SIG-M5 treated with dmso at 0.1 percent for 504 hours (cell line): ENCODE measurements around the gene KCNG4.
"Not testable (repeated sequence)": the region's sequence is repeated elsewhere in the genome, so short reads cannot be mapped to it uniquely, and the experiment has no call there.

Source experiments
- DNase-seq: peaks from one replicate; lab custom pipeline; 2025; ENCODE audit not compliant: unreplicated experiment; lab: John Stamatoyannopoulos, UW

Gene KCNG4

GRCh38 chr16:84237994-84238750 is 1.6 kb downstream of the KCNG4 start:
- no peak for DNase-seq

- DNase-seq = no peak
These were observed 3.1 kb downstream of the KCNG4 start for GRCh38 chr16:84236671-84237070.

GRCh38 chr16:84234321-84235241 is 5.2 kb downstream of the KCNG4 start:
- no peak for DNase-seq

GRCh38 chr16:84233748-84234147 is 6.1 kb downstream of the KCNG4 start:
- no peak for DNase-seq

- no peak for DNase-seq
These were observed 6.8 kb downstream of the KCNG4 start for GRCh38 chr16:84232969-84233368.

GRCh38 chr16:84232060-84232459 is 7.8 kb downstream of the KCNG4 start:
- no peak for DNase-seq

GRCh38 chr16:84229471-84229870 is 10.3 kb downstream of the KCNG4 start:
- no peak for DNase-seq

GRCh38 chr16:84228256-84228838 is 11.5 kb downstream of the KCNG4 start:
- no peak for DNase-seq

- no peak for DNase-seq
These were observed 12.3 kb downstream of the KCNG4 start for GRCh38 chr16:84227548-84227947.

GRCh38 chr16:84226026-84226425 is 13.8 kb downstream of the KCNG4 start:
- DNase-seq = no peak

- no peak for DNase-seq
These were observed 14.2 kb downstream of the KCNG4 start for GRCh38 chr16:84225571-84225970.

GRCh38 chr16:84225126-84225525 is 14.7 kb downstream of the KCNG4 start:
- no peak for DNase-seq

- no peak for DNase-seq
These were observed 15.3 kb downstream of the KCNG4 start for GRCh38 chr16:84224554-84224953.

- DNase-seq = no peak
These were observed 16.4 kb downstream of the KCNG4 start for GRCh38 chr16:84223456-84223855.

- no peak for DNase-seq
These were observed 19.0 kb downstream of the KCNG4 start for GRCh38 chr16:84220851-84221250.

GRCh38 chr16:84218956-84219355 is 20.9 kb downstream of the KCNG4 start:
- DNase-seq = no peak

- DNase-seq = no peak
These were observed 21.5 kb downstream of the KCNG4 start for GRCh38 chr16:84218176-84218823.

- DNase-seq = not testable (repeated sequence)
These were observed 23.7 kb downstream of the KCNG4 start for GRCh38 chr16:84216144-84216543.

GRCh38 chr16:84215531-84215930 is 24.3 kb downstream of the KCNG4 start:
- no peak for DNase-seq

GRCh38 chr16:84214451-84215066 is 25.3 kb downstream of the KCNG4 start:
- no peak for DNase-seq

- no peak for DNase-seq
These were observed 27.2 kb downstream of the KCNG4 start for GRCh38 chr16:84212631-84213030.
